Type B pancreatic cell (in vitro differentiated cells): ENCODE measurements around the gene HUWE1. TPM values are rescaled to one million over a fixed set of nuclear protein-coding genes. Genes with fewer than 3 reads are reported as not detected.
"Not testable (repeated sequence)": the region's sequence is repeated elsewhere in the genome, so short reads cannot be mapped to it uniquely, and the experiment has no call there.

Experiments used
- DNase-seq: peaks from one replicate; pipeline ENCODE4 v3.0.0; 2021; ENCODE audit warnings: mixed read lengths; ENCODE audit not compliant: unreplicated experiment; ENCODE audit errors: extremely low spot score
- H3K27ac Mint-ChIP-seq: 2 replicates; pipeline ENCODE4 v1.8.0; 2021; ENCODE audit warnings: mild to moderate bottlenecking, mixed read lengths
- H3K27me3 Mint-ChIP-seq: 2 replicates; pipeline ENCODE4 v1.8.0; 2021; ENCODE audit warnings: mixed read lengths
- H3K36me3 Mint-ChIP-seq: 2 replicates; pipeline ENCODE4 v1.8.0; 2021; ENCODE audit warnings: mixed read lengths
- H3K4me1 Mint-ChIP-seq: one replicate; pipeline ENCODE4 v1.8.0; 2021; ENCODE audit warnings: mixed read lengths; ENCODE audit not compliant: unreplicated experiment
- H3K4me3 Mint-ChIP-seq: 2 replicates; pipeline ENCODE4 v1.8.0; 2021; ENCODE audit warnings: mild to moderate bottlenecking, mixed read lengths
- H3K9me3 Mint-ChIP-seq: 2 replicates; pipeline ENCODE4 v1.8.0; 2021; ENCODE audit warnings: mixed read lengths
- CTCF ChIP-seq: fragments of 200-600 bp; sonication (generic); conservative IDR thresholded peaks from 2 replicates; pipeline ENCODE4 v1.5.0; 2021; ENCODE audit warnings: antibody characterized with exemption, mild to moderate bottlenecking
- total RNA-seq: library from RNA; stranded (reverse); gene quantifications from 2 replicates; pipeline ENCODE4 v1.2.1, GENCODE V29; 2021; ENCODE audit warnings: low replicate concordance

The HUWE1 gene
- total RNA-seq, 1 donor from 2014 or later, result 205 TPM

- TF ChIP-seq CTCF, result no peak
- H3K9me3 Mint-ChIP-seq, result no peaks in the 10 kb centered on the region
- H3K27me3 Mint-ChIP-seq, result no peaks in the 10 kb centered on the region
- DNase-seq, result no peak
- no peaks in the 10 kb centered on the region for H3K4me1 Mint-ChIP-seq
- no peaks in the 10 kb centered on the region for H3K36me3 Mint-ChIP-seq
- H3K27ac Mint-ChIP-seq, result no peak overlapping the region
- no peak overlapping the region for H3K4me3 Mint-ChIP-seq
Observed at GRCh38 chrX:53723381-53723780, 36.9 kb upstream of the HUWE1 start.

- not testable (repeated sequence) for H3K27ac Mint-ChIP-seq, H3K9me3 Mint-ChIP-seq, H3K36me3 Mint-ChIP-seq, H3K4me3 Mint-ChIP-seq, H3K4me1 Mint-ChIP-seq, H3K27me3 Mint-ChIP-seq, DNase-seq
Observed at GRCh38 chrX:53721610-53722009, 35.1 kb upstream of the HUWE1 start.

GRCh38 chrX:53719666-53720065 is 33.1 kb upstream of the HUWE1 start:
- not testable (repeated sequence) for H3K4me3 Mint-ChIP-seq, H3K36me3 Mint-ChIP-seq, H3K9me3 Mint-ChIP-seq, H3K27me3 Mint-ChIP-seq, H3K4me1 Mint-ChIP-seq, H3K27ac Mint-ChIP-seq, DNase-seq

GRCh38 chrX:53718073-53718472 is 31.6 kb upstream of the HUWE1 start:
- no peaks in the 10 kb centered on the region for H3K27me3 Mint-ChIP-seq
- no peaks in the 10 kb centered on the region for H3K36me3 Mint-ChIP-seq
- H3K4me1 Mint-ChIP-seq, result no peaks in the 10 kb centered on the region
- no peak for TF ChIP-seq CTCF
- H3K9me3 Mint-ChIP-seq, result peaks cover 4% of the 10 kb centered on the region
- H3K4me3 Mint-ChIP-seq, result no peak overlapping the region
- DNase-seq, result no peak
- H3K27ac Mint-ChIP-seq, result no peak overlapping the region

GRCh38 chrX:53717205-53717604 is 30.7 kb upstream of the HUWE1 start:
- Mint-ChIP-seq H3K36me3 (no peaks in the 10 kb centered on the region), H3K9me3 (peaks cover 4% of the 10 kb centered on the region), H3K4me3 (no peak overlapping the region), H3K27me3 (no peaks in the 10 kb centered on the region), H3K4me1 (no peaks in the 10 kb centered on the region), H3K27ac (no peak overlapping the region)
- DNase-seq, result no peak
- TF ChIP-seq CTCF, result no peak

GRCh38 chrX:53716328-53717088 is 30.0 kb upstream of the HUWE1 start:
- Mint-ChIP-seq H3K4me1 (no peaks in the 10 kb centered on the region), H3K27ac (no peak overlapping the region), H3K27me3 (no peaks in the 10 kb centered on the region), H3K9me3 (peaks cover 4% of the 10 kb centered on the region), H3K4me3 (no peak overlapping the region), H3K36me3 (no peaks in the 10 kb centered on the region)
- no peak for DNase-seq
- TF ChIP-seq CTCF, result no peak
